Common myeloid progenitor, CD34-positive (primary cell): ENCODE data around the gene ARHGEF33.

Experiments used
- CTCF ChIA-PET: fragments of 350-600 bp; sonication (Branson Sonifier 250); formaldehyde crosslinking; loops from one replicate; lab custom pipeline; 2021; ENCODE audit warnings: antibody characterized with exemption; lab: Charles Lee
- POLR2A ChIA-PET: fragments of 350-600 bp; sonication (Branson Sonifier 250); formaldehyde crosslinking; loops from one replicate; lab custom pipeline; 2021; ENCODE audit warnings: antibody characterized with exemption; lab: Charles Lee
- DNase-seq, 3 donors: peaks; one replicate each; pipeline versions ENCODE4 v3.0.0 to v3.0.0-alpha.2; 2013
- H3K27ac ChIP-seq, 2 experiments: 1 replicate in 1 of 2; 2 replicates in 1 of 2; pipeline ENCODE4 v1.7.0; 2013; ENCODE audit warnings: inconsistent platforms in 2 of 2, low read length in 2 of 2, mild to moderate bottlenecking in 2 of 2, low read depth in 1 of 2, moderate library complexity in 1 of 2; ENCODE audit not compliant: severe bottlenecking in 2 of 2, insufficient read depth in 1 of 2, poor library complexity in 1 of 2
- H3K27me3 ChIP-seq, 5 experiments: replicated peaks in 2 of 5; 1 replicate in 3 of 5; 2 replicates in 2 of 5; pipeline versions ENCODE4 v1.6.1 to v1.7.0; 2013; ENCODE audit warnings: low read length in 4 of 5, mild to moderate bottlenecking in 2 of 5, moderate library complexity in 2 of 5, inconsistent platforms in 1 of 5; ENCODE audit not compliant: insufficient read depth in 5 of 5, control insufficient read depth in 4 of 5
- H3K36me3 ChIP-seq, 4 experiments: 1 replicate in 2 of 4; 2 replicates in 2 of 4; pipeline versions ENCODE4 v1.6.1 to v1.7.0; 2013; ENCODE audit warnings: low read length in 3 of 4, control low read depth in 1 of 4, mild to moderate bottlenecking in 1 of 4; ENCODE audit not compliant: control insufficient read depth in 4 of 4, insufficient read depth in 4 of 4
- H3K4me1 ChIP-seq, 4 experiments: 1 replicate in 3 of 4; 2 replicates in 1 of 4; pipeline versions ENCODE4 v1.6.1 to v1.7.1; 2013; ENCODE audit warnings: low read length in 3 of 4, mild to moderate bottlenecking in 3 of 4, control low read depth in 1 of 4, inconsistent platforms in 1 of 4, moderate library complexity in 1 of 4; ENCODE audit not compliant: control insufficient read depth in 4 of 4, insufficient read depth in 4 of 4; ENCODE audit errors: control extremely low read depth in 1 of 4
- H3K4me3 ChIP-seq, 7 experiments: 1 replicate in 4 of 7; 2 replicates in 3 of 7; pipeline versions ENCODE4 v1.5.1 to v1.7.0; 2013; ENCODE audit warnings: mild to moderate bottlenecking in 7 of 7, low read length in 6 of 7, moderate library complexity in 6 of 7, inconsistent platforms in 2 of 7, low read depth in 2 of 7, control low read depth in 1 of 7; ENCODE audit not compliant: insufficient read depth in 4 of 7, control insufficient read depth in 1 of 7; ENCODE audit errors: extremely low read depth in 1 of 7
- H3K9me3 ChIP-seq, 5 experiments: 1 replicate in 4 of 5; 2 replicates in 1 of 5; pipeline versions ENCODE4 v1.6.1 to v1.7.1; 2013; ENCODE audit warnings: low read length in 4 of 5, mild to moderate bottlenecking in 2 of 5, inconsistent platforms in 1 of 5, low read depth in 1 of 5, moderate library complexity in 1 of 5; ENCODE audit not compliant: control insufficient read depth in 4 of 5, insufficient read depth in 2 of 5; ENCODE audit errors: control extremely low read depth in 1 of 5
- WGBS: methylation state at CpG from one replicate; pipeline ENCODE4 v1.1.5; 2013; ENCODE audit not compliant: insufficient coverage; 5-methylcytosine and 5-hydroxymethylcytosine counted together

The ARHGEF33 gene

DNA sequence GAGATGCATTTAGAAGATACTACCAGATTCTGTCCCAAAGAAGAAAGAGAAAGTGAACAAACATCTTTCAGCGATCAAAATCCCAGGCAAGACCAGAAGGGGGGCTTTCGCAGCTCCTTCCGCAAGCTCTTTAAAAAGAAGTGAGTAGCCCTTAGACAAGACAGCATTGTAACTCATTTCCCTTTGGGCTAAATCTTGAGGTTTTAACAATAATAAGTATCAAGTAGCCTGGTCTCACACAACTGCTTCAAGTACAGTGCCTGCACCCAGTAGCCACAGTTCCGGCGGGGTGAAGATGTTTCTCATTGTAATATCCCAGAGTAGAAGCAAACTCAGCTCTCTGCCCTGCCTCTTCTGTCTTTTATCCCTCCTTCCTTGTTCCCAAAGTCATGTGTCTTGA, 76.3 kb downstream of the ARHGEF33 start:
- POLR2A ChIA-PET = no interaction called here
- H3K9me3 ChIP-seq = no peaks in the 10 kb centered on the region
- H3K27ac ChIP-seq = no peak overlapping the region
- 100% methylated on average over 2 of the region's 5 CpGs for whole genome bisulfite sequencing
- H3K27me3 ChIP-seq = peaks cover 0 to under 1% (median 0%) of the 10 kb centered on the region in 5 experiments
- CTCF ChIA-PET = no interaction called here
- H3K4me1 ChIP-seq = peaks cover 0 to 4% (median 0%) of the 10 kb centered on the region in 4 experiments
- H3K36me3 ChIP-seq = no peaks in the 10 kb centered on the region
- DNase-seq = no peak
- no peak overlapping the region for H3K4me3 ChIP-seq

DNA sequence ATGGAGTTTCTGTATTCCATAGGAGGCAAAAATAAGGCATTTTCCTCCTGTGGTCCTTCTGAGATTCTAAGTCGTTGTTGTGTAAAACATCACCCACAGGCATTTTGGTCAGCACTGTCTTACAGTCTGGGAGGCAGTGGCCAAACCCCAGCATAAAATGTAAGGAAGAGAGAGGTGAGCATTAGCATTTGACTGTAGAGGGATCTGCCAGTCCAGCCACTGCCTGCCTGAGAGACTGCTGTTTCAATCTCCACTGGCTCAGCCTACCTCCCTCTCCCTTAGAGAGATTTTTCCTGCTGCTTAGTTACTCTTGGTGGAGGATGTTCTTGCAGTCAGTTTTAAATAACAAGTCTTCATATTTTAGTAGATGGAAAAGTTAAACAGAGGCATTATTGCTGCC, 77.0 kb downstream of the ARHGEF33 start:
- CTCF ChIA-PET = no interaction called here
- no peak for DNase-seq
- Histone ChIP-seq H3K4me3 (no peak overlapping the region), H3K4me1 (peaks cover 0 to 2% (median 0%) of the 10 kb centered on the region in 4 experiments), H3K27ac (no peak overlapping the region), H3K27me3 (no peaks in the 10 kb centered on the region), H3K9me3 (no peaks in the 10 kb centered on the region), H3K36me3 (no peaks in the 10 kb centered on the region)
- 91% methylated on average over 1 of the region's 1 CpG for WGBS
- POLR2A ChIA-PET = no interaction called here

DNA sequence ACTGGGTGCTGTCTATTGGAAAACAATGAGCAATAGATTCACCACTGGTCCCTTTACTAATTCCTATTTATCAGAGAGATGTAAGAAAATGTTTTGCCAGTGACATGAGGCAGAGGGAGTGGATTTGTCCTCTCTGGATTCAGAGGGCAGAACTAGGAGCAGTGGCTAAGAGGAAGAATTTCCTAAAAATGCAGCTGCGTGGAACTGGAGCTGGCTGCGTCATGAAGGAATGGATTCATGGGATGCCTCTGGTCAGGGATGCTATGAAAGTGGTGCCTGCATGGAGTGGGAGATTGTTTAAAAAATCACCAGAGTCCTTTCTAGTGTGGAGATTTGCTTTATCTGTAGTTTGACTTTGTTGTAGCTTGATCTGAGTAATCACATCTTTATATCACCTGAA, 78.3 kb downstream of the ARHGEF33 start:
- Histone ChIP-seq H3K9me3 (no peaks in the 10 kb centered on the region), H3K27ac (no peak overlapping the region), H3K27me3 (no peaks in the 10 kb centered on the region), H3K4me3 (no peak overlapping the region), H3K36me3 (no peaks in the 10 kb centered on the region), H3K4me1 (no peaks in the 10 kb centered on the region)
- no peak for DNase-seq
- ChIA-PET POLR2A (no interaction called here), CTCF (no interaction called here)
- WGBS = 100% methylated on average over 2 of the region's 2 CpGs

DNA sequence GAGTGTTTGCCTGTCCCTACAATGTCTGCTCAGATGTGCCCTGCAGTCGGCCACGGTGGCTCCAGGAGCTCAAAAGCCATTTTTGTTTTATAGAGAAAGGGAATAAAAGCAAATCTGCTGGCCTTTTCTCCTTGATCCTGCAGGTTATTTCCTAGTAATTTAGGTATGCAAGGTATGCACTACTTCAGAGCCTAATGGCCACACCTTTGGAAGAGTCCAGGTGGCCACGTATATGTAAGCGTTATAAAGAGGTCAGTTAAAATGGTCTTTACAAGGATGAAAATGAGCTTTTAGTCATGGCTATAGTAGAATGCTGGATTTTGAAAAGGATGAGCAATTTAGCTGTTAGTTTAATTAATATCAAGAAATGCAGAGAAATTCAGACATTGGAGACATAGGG, 81.7 kb downstream of the ARHGEF33 start:
- Histone ChIP-seq H3K27ac (no peak overlapping the region), H3K27me3 (no peaks in the 10 kb centered on the region), H3K4me3 (no peak overlapping the region), H3K36me3 (no peaks in the 10 kb centered on the region), H3K4me1 (no peaks in the 10 kb centered on the region), H3K9me3 (no peaks in the 10 kb centered on the region)
- 100% methylated on average over 4 of the region's 4 CpGs for WGBS
- CTCF ChIA-PET = interaction anchor here (1.1 kb wide), 1 partner anchor 49 kb away, joined by 3 read pairs; no protein-coding TSS in a partner anchor
- no peak for DNase-seq
- POLR2A ChIA-PET = no interaction called here

DNA sequence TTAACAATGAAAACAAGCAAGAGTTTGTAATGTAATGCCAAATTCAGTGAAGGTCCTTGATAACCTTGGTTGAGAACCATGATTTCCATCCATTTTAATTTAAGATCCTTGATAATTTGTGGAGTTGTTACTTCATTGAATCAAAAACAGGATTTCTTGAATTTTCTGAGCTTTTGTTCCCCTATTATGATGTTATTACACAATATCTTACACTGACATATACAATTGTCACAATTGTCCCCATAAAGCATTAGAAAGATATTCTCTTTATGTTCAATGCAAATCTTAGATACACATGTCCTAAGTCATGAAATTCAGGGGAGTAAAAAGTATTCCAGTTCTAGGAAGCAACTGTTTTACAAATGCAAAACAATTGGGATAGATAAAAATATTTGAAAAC, 83.6 kb downstream of the ARHGEF33 start:
- Histone ChIP-seq H3K27ac (no peak overlapping the region), H3K27me3 (no peaks in the 10 kb centered on the region), H3K36me3 (no peaks in the 10 kb centered on the region), H3K9me3 (no peaks in the 10 kb centered on the region), H3K4me3 (no peak overlapping the region), H3K4me1 (peaks cover 0 to 2% (median 0%) of the 10 kb centered on the region in 4 experiments)
- POLR2A ChIA-PET = interaction anchor here (0.5 kb wide), 1 partner anchor 61 kb away, joined by 3 read pairs; no protein-coding TSS in a partner anchor
- CTCF ChIA-PET = no interaction called here
- no peak for DNase-seq

DNA sequence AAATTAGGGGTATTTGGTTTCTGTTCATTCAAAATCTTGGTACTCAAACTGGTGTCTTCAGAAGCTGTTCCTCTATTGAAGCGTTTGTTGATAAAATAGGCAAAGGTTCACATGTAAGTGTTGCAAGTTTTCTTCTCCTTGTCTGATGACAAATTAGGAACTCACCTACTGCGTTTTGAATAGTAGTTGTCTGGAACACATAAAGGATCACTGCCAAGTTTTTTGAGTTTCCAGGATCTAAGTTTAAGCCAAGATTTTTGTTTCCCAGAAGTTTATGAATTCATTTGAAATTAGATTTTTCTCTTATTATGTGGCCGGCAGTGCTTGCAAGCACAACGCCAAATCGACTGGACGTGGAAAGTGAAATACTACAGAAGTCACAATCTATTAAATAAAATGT, 85.4 kb downstream of the ARHGEF33 start:
- 100% methylated on average over 1 of the region's 6 CpGs for WGBS
- ChIA-PET POLR2A (no interaction called here), CTCF (no interaction called here)
- DNase-seq = no peak
- Histone ChIP-seq H3K27ac (no peak overlapping the region), H3K9me3 (no peaks in the 10 kb centered on the region), H3K27me3 (no peaks in the 10 kb centered on the region), H3K4me3 (no peak overlapping the region), H3K4me1 (peaks cover 0 to 11% (median 6%) of the 10 kb centered on the region in 4 experiments), H3K36me3 (no peaks in the 10 kb centered on the region)

DNA sequence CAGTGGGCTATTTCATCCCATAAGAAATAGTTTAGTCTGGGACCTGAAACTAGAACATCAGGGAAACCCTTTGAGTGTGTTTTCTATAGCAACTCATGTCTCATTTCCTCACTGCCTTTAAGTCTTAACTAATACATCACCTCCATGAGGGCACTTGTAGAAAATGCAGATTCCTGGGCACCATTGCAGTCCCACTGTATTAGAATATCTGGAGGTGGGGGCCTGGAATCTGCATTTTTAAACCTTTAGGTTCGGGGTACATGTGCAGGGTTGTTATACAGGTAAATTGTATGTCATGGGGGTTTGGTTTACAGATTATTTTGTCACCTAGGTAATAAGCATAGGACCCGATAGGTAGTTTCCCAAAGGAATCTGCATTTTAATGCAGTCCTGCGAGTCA, 87.4 kb downstream of the ARHGEF33 start:
- no peak overlapping the region for H3K4me3 ChIP-seq
- no peaks in the 10 kb centered on the region for H3K9me3 ChIP-seq
- no peak overlapping the region for H3K27ac ChIP-seq
- DNase-seq = no peak
- H3K4me1 ChIP-seq = peaks cover 0 to 11% (median 6%) of the 10 kb centered on the region in 4 experiments
- POLR2A ChIA-PET = no interaction called here
- WGBS = 100% methylated on average over 1 of the region's 3 CpGs
- H3K27me3 ChIP-seq = no peaks in the 10 kb centered on the region
- CTCF ChIA-PET = no interaction called here
- no peaks in the 10 kb centered on the region for H3K36me3 ChIP-seq
